Right renal cortex interstitium (tissue), 3 donors: ENCODE data around the gene ACTA2. TPM values are rescaled to one million over a fixed set of nuclear protein-coding genes. Genes with fewer than 3 reads are reported as not detected.

Experiments
- DNase-seq, 3 donors: peaks; one replicate each; pipeline ENCODE4 v3.0.0-alpha.2; 2013; ENCODE audit warnings: low read depth in 3 of 3, low spot score in 2 of 3
- polyA plus RNA-seq, 3 donors: library from polyadenylated mRNA; unstranded; fragments of 120-200 nt; gene quantifications; one replicate each; pipeline ENCODE4 v1.2.1, GENCODE V29; 2013; ENCODE audit not compliant: insufficient read length in 3 of 3

Gene ACTA2
- polyA plus RNA-seq, 3 donors: 174 to 195 (median 189) TPM

GRCh38 chr10:88926566-88927415 lies 25.8 kb downstream of the ACTA2 start:
- DNase-seq: peak in 1 of 3 donors; percentile 19

- DNase-seq: peak in 1 of 3 donors; percentile 13
Observed at GRCh38 chr10:88923520-88923919, 29.1 kb downstream of the ACTA2 start.

DNA sequence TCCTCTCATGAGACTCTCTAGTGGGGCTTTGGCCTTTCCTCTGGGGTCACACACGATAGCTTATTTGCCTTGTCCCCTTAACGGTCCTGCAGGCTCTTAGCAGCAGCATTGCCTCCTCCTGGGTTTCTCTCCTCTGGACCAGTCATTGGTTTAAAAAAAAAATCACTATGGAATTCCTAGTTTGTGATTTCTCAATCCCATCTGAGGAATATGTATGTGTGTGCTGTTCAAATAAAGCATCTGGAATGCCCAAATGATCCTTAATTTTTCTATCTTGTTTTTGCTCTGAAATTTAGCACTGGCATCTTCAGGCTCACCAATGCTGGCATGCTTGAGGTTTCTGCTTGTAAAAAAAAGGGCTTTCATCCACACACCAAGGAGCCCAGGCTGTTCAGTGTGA lies 30.5 kb downstream of the ACTA2 start:
- no peak for DNase-seq

DNA sequence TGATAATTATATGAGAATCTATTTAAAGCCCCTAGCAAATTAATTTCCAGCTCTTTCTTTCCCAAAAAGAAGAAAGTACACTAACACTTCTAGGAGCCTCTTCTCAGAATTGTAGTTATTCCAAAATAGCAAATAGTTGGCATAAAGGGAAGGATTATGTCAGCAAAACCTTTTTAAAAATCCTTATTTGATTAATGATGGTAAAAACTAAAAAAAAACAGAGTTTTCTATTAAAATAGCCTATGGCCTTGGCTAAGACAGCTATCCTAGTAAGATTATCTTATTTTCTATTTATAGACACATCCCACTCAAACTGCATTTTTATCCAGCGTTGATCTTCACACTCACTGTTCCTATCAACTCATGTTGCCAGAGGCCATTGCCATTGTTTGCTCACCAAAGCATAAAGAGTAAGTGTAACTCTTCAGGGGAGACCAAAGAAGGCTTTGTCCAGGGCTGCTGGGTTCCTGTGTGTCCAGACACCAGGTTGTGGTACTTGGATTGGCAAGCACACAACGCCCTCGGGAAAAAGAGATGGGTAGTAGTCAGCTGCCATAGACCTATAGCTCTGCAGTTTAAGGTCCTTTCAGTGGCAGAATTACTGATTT lies 31.5 kb downstream of the ACTA2 start:
- no peak for DNase-seq

- DNase-seq: no peak
Observed at GRCh38 chr10:88920198-88920597, 32.4 kb downstream of the ACTA2 start.

- DNase-seq: no peak
Observed at GRCh38 chr10:88919041-88919440, 33.5 kb downstream of the ACTA2 start.

GRCh38 chr10:88918191-88918905 lies 34.2 kb downstream of the ACTA2 start:
- no peak for DNase-seq

- no peak for DNase-seq
Observed at GRCh38 chr10:88916986-88917385, 35.6 kb downstream of the ACTA2 start.

DNA sequence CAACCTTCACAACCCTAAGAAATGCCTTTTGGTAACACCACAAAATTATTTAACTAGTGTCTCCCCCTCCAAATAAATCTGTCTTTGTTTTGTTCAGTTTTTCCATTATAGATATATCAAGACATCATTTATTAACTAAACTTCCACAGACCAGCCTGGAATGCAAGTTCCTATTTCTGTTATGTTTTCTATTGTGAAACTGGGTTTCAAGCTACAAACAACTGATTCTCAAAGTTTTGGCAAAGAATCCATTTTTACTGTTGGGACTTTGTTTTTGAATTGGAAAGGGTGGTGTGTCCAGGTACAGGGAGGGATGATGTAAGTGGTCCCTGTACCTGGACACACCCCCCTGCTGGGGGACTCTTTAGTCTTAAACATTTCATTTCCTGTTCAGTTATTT lies 36.3 kb downstream of the ACTA2 start:
- DNase-seq: no peak

- DNase-seq: no peak
Observed at GRCh38 chr10:88915781-88916180, 36.8 kb downstream of the ACTA2 start.

DNA sequence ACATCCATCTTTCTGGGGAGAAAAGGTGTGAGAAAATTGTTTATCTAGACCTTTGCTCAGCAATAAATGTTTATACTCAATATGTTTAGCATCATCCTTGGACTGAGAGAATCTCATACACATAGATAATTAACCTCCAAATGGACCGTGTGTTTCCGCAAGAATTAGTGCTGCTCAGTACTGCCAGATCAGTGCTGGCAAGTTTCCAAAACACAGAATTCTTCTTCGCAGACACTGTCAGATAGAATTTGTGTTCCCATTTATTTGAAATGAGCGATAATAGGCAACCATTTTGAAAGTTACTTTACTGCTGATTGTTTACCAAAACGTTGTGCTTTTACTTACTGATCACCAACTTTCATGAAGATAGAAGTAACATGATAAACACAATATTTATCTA lies 38.8 kb downstream of the ACTA2 start:
- DNase-seq: no peak

GRCh38 chr10:88913127-88913526 lies 39.4 kb downstream of the ACTA2 start:
- DNase-seq: no peak

- DNase-seq: no peak
Observed at GRCh38 chr10:88911851-88912250, 40.7 kb downstream of the ACTA2 start.

DNA sequence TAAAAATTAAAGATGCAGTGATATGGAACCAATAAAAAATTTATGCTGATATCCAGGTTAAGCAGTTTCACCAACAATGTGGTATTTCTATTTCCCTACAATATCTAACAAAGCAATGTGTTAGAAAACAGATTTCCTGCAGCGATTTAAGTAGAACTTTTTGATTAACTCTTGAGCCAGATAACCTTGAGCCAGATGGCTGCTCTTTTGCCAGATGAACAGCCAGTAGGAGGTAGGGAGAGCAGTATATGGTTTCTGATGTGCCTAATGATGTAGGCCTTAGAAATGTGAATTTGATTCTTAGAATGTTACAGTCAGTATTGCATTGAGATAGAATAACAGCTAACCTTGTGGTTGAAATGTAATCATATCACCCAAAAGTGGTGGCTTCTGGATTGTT lies 41.5 kb downstream of the ACTA2 start:
- no peak for DNase-seq

DNA sequence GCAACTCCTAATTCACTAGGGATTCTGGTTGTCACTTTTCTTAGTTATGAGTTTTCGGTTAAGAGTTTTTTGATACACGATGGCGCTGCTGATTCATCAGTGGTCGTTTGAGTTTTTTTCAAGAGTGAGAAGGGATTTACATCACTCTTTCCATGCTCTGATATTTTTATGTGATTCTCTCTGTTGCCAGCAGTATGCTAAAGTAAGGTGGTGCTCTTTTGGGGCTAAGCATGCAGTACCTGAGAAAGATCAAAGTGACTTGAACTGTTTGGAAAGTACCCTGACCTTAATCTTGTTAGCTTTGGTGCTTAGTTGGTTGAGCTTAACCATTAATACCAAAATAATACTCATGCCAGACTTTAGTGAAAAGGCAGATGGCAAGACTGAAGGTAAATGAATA lies 44.4 kb downstream of the ACTA2 start:
- DNase-seq: no peak

- DNase-seq: no peak
Observed at GRCh38 chr10:88906921-88907320, 45.7 kb downstream of the ACTA2 start.

- DNase-seq: no peak
Observed at GRCh38 chr10:88903715-88904114, 48.9 kb downstream of the ACTA2 start.

- DNase-seq: no peak
Observed at GRCh38 chr10:88901984-88902789, 50.4 kb downstream of the ACTA2 start.

DNA sequence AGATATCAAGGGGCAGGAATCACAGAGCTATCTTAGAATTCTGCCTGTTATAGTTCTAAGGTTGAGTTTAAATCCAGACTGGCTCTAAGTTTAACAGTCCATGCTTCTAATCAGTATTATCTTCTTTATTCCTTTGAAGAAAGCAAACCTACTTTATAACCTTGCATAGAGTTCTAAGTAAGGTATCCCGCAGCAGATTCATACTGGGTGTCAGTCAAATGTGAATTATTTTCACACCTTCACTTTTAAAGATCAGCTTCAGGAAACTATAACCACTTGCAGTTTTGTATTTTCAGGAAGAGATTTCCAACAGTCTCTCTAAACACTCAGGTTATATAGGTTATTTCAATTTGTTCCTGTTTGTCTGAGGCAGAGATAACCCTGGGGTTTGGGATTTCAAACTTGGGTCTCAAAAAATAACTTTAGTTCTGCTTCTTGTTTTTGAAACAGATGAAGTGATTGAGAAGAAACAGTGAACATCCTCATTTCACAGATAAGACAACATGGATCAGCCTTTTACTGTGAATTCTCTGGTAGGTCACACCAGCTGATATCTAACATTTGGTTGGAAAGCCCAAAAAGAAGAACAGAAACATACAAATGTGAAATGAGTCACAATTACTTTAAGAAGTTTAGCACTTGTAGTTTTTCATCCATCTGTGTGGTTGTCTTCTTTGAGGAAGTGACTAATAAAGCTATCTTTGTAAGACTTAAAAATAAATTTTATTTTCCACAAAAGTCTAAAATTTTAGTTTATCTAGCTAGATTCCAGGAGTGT lies 51.2 kb downstream of the ACTA2 start:
- DNase-seq: no peak

DNA sequence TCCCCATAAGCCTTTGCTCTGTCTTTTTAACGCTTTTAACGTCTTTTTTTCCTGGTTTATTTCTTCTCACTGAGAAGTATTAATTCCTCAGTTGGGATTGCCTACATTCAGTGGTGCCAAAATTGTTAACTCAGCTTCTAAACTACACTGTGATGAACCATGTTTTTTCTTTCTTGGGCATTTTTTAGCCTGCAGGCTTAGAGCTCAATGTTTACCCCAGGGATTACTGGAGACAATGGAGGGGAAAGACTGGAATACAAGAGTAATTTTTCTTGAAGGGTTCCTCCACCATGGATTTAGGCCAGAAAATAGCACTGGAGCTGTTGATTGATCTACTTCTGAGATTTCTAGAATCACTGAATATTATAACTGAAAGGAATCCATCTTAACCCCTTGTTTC lies 52.7 kb downstream of the ACTA2 start:
- DNase-seq: no peak
